Stimulated activated CD4-positive, alpha-beta T cell treated with anti-CD3 and anti-CD28 coated beads, TNF-alpha, amount 100 ng/mL, for 48 hours (primary cell): Measurements from ENCODE around the gene PERCC1.

Experiments
- DNase-seq, 3 donors: peaks; one replicate each; pipeline ENCODE4 v3.0.0-alpha.2; 2020; ENCODE audit warnings: low read depth in 3 of 3

Gene PERCC1

DNA sequence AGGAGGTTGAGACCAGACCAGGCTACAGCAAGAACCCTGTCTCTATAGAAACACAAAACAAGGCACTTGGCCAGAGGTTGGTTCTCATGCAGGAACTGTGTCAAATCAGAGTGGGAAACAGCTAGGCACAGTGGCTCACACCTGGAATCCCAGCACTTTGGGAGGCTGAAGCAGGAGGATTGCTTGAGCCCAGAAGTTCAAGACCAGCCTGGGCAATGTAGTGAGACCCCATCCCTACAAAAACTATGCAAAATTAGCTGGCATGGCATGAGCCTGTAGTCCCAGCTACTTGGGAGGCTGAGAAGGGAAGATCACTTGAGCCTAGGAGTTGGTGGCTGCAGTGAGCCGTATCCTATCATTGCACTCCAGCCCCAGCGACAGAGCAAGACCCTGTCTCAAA is 18.0 kb upstream of the PERCC1 start:
- DNase-seq = no peak

DNA sequence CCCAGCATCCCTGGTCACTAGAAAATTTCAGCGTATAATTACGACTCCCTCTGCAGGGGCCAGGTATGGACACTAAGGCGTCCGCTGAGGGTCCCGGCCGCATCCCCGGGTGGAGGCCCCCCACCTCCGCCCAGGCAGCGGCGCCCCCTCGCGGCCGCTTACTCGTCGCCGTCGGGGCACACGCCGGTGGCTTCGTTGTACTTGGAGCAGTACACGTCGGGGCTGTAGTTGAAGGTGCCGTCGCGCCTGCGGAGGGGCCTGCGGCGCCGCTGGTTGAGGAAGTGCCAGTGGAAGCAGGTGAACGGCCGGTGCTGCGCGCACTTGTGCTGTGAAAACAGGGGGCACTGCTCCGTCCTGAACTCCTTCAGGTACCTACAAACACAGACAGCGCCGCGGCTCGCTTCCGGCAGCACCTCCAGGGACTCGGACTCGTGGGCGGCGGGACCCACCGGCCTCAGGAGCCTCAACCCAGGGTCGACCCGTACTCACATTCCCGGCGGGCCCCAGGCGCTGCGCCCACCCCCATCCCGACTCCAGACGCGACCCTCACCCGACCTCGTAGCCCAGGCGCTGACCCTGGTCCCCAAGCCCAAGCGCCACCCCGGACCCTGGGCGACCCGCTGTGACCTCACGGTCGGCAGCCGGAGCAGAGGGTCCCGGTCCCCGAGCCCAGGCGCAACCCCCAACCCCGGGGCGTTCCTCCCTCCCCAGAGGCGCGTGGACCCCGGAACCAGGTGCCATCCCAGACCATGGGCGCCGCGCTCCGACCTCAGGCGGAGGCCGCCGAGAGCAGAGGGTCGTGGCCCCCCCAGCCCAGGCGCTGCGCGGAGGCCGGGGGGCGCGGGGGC is 17.0 kb upstream of the PERCC1 start:
- DNase-seq = peak; percentile 32 to 55 (median 49)

DNA sequence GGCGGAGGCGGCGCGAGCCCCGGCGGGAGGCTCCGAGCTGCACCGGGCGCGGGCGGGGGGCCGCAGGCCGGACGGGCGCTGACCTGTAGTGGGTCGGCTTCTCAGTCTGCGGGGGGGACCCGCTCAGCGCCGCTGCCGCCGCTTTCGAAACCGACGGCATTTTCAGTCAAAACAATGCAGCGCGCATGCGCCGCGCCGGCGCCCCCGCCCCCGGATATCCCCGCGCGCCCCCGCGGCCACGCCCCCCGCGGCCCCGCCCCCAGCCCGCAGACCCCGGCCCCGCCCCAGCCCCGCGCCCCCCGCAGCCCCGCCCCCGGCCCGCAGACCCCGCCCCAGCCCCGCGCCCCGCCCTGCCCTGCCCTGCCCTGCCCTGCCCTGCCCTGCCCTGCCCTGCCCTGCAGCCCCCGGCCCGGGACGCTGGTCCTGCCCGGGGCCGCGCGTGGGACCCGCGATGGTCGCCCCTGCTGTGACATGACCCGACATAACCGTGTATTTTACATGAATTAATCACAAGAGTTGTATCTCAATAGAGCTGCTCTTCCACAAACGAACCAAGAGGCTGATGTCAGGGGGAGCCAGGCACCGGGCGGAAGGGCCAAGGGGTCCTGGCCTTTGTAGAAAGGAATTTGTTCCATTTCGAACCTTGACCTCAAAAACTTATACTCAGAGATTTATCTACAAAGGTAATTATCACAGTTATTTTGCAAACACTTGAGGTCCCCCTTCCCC is 16.2 kb upstream of the PERCC1 start, which contains the start of gene UNKL:
UNKL (minus strand) TSS at position 173 of the 729 bp plus-strand sequence; CDS start at position 160, 13 bp downstream.
- peak; percentile 57 to 78 (median 70) for DNase-seq

DNA sequence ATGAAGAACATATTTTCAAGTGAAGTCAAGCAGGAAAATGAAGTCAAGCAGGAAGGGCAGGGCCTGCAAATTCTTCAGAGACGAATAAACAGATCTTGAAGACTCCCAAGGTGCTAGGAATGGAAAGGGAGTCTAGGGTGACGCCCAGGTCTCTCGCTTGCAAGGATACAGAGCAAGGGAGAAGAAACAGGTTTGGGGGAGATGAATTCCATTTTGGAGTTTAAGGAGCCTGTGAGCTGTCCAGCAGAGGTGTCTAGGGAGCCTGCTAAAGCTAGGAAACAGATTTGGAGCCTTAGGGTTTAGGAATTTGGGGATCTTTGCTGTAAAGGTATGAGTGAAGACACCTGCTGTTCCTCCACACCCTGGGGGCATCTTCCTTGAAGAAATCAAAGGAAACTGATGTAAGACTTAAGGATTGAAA is 14.3 kb upstream of the PERCC1 start:
- no peak for DNase-seq

DNA sequence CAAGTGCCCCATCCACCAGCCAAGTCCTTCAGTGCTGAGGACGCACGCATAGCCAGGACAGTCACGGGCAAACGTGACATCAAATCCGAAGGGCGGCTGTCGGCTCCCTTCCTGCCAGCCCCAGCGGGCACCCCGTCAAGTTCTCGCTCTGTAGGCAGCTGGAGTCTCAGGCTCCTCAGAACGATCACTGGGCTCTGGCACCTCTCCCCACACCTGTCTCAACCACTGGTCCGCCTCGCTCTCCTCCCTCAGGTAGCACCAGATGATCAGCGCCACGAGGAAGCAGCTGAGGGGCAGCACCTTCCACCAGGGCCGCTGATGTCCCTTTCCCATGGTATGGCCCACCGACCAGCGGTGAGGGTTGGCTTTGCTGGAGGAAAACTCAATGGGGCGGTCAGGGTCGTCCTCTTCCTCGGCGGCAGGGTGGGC is 10.8 kb upstream of the PERCC1 start:
- DNase-seq = no peak

DNA sequence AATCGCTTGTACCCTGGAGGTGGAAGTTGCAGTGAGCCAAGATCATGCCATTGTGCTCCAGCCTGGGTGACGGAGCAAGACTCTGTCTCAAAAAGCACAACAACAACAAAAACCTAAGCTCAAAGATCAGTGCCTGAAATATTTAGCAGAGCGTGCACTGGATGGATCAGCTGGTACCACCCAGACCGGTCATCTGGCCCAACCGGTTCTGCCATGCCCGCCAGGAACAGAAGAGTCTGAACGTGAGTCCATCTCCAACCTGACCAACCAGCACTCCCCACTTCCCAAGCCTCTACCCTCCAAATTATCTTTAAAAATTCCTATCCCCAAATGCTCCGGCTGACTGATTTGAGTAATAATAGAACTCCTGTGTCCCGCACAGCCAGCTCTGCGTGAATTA is 8.8 kb upstream of the PERCC1 start:
- DNase-seq = no peak

DNA sequence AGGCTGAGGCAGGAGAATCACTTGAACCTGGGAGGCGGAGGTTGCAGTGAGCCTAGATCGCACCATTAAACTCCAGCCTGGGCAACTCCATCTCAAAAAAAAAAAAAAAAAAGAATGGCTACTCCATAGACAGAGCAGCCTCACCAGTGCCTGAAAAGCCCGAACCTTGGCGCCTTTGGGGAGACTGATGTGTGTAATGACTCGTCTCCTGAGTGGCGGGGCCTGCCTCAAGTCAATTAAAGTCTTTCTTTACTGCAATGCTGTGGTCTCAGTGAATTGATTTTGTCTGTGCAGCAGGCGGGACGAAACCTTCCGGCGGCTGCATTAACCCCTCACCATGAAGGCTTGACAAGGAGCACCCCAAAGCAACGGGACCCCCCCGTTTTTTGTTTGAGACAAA is 6.8 kb upstream of the PERCC1 start:
- DNase-seq = no peak

DNA sequence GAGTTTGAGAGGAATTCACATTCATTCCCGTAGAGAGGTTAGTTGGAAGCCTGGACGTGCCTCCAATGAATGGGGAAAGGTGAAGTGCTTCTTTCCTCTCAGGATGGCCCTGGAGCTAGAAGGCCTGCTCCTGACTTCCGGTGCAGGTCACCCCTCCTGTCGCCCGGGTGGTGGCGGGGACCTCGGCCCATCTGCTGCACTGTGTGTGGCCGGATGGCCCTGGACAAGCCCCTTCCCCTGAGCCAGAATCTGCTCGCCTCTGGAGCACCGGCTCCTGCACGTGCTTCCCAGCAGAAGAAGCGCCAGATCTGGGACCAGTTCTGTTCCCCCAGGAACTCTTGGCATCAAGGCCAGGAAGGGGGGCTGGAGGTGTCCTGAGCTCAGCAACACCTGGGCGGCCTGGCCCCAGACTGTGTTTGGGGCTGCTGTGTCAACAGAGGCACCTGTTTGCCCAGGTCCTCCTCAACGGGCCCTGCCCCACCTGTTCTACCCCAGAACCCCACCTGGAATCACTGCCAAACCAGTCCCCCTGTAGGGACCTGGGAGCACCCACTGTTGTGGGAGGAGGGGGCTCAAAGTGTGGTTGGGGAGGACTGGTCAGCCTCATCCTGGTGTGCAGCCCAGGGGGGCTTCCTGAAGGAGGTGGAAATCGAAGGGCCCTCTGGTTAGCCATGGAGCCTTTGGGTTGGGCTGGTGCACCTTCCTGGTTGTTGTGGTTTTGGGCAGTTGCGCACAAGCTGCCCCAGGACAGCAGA is 5.1 kb upstream of the PERCC1 start:
- no peak for DNase-seq

DNA sequence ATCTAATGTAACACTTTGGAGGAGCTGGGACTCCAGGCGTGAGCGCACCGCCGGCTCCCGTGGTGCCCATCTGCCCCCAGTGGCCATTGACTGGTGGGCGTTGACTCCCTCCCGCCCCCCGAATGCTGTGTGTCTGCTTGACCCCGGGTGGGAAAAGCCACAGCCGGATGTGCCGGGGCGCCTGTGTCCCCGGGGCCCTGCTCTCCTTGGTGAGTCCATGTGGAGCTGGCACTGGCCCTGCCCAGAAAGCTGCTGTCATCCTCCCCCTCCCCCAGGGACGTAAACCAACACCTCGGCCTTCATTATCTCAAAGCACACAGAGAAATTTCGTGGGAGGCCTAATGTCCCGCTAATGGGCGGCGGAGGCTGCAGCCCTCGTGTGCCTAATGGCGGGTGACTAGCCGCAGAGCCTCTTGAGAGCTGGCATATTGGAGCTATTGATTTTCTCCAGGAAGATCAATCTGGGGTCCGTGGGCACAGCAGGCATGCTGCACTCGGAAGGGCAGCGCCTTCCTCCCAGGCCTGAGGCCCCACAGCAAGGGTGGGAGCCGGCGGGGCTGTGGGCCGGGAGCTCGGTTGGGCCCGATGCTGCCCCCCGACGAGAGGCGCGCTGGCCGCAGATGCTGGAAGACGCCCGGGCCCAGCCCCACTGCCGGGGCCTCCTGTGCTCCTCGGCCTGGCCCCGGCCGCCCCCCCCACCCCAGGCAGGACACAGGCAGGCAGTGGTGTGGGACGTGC is 4.0 kb upstream of the PERCC1 start:
- DNase-seq = no peak

DNA sequence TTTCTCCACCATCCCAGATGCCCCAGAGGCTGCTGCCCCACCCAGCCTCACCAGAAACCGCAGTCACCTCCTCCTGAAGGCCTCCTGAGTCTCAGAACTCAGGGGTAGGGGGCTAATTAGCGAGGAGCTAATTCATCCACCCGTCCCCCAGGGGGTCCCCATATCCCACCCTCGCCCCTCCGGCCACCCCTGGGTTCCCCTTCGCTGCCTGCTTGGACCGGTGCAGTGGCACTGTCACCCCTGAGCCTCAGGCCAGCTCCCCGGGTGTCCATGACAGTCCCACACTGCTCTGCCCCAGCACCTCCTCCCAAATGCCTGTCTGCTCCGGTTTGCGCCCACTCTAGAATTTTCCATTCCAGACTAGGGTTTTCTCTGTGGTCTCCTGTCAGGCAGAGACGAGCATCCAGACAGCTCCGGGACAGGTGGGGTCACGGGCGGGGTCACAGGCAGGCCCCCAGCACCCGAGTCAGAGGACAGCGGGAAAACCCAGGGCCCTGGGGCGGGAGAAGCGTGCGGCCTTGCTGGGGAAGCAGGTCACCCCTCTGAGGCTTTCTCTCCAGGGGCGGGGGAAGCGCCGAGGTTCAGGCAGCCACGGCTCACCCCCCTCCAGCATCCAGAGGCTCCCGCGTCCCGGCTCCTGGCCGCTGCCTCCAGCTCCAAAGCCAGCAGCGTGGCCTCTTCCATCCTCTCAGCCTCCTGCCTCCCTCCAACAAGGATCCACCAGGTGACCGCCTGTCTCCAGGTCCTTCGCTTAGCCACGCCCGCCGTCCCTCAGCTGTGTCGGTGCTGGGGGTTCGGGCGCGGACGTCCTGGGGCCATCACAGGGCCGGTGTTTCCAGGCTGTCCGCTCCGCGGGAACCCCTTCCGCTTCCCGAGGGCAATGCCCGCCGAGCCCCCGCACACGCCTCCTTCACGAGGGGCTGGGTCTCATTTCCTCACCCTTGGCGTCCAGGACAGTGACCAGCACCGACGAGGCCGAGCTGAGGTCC is 3.1 kb upstream of the PERCC1 start:
- no peak for DNase-seq

DNA sequence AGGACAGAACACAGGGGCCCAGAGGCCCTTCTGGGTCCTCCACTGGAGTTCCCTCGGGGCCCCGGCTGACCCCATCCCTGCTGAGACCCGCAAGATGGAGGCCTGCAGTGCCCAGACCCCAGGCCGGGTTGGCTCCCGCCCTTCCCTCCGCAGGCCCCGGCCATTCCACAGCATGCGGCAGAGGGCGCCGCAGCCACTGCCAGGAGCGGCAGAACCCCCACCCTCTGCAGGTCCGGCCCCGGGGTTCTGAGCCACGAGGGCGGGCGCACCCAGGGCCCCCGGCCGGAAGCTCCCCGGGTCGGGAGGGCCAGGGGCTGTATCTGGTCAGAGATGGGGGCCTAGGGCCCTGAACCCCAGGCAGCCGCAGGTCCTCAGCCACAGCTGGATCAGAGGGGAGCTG is 2.4 kb upstream of the PERCC1 start:
- peak in 2 of 3 donors; percentile 40 to 50 for DNase-seq

DNA sequence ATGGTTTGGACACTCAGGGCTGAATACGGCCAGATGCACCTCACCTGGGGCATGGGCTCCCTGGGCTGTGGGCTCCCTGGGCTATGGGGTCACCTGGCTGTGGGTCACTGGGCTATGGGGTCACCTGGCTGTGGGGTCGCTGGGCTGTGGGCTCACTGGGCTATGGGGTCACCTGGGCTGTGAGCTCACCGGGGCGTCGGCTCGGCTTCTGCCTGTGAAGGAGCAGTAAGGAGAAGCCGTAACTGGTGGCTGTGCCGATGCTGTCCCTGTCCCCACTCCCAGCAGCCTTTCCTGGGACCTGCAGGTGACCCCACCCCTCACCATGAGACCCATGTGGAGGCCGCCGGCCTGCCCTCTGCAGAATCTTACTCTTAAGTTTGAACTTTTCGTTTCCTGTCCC is 1.9 kb upstream of the PERCC1 start:
- DNase-seq = no peak

DNA sequence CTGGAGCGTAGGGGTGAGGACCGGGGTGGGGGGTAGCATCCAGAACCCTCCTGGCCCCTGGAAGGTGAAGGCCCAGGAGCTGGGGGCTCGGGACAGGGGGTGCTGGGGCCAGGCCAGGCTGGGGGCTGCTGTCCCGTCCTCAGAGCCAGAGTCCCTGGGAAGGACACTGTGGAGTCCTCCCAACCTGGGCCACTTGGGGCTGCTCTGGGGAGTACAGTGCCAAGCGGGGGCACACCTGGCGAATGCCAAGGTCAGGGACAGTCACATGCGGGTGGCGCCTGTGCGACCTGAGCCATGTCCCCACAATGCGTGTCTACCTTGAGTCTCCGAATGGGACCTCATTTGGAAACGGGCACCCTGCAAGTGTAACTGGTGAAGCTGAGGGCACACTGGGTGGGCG is 1.2 kb upstream of the PERCC1 start:
- DNase-seq = no peak

DNA sequence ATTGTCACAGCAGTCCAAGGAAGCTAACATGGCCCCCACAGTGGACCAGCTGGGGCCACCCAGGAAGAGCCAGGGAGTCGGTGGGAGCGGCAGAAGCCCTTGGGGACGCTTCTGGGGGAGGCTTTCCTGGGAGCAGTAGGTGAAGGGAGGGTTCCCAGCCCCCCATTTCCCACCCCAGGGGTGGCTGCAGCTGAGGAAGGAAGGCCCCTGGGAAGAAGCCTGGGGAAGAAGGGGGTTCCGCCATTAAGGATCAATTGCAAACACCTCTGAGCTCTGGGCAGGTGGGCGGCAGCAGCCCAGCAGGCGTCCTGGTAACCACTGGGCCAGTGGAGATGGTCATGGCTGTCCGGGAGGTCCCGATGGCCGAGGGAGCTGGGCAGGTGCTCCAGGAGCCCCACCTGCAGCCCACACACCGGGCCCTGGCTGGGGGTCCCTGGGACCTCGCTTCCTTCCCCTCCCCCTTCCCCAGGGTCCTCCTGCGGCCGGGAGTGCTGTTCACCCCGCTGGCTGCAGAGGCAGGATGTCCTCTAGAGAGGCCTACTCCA is 592 bp upstream of the PERCC1 start:
- DNase-seq = no peak

DNA sequence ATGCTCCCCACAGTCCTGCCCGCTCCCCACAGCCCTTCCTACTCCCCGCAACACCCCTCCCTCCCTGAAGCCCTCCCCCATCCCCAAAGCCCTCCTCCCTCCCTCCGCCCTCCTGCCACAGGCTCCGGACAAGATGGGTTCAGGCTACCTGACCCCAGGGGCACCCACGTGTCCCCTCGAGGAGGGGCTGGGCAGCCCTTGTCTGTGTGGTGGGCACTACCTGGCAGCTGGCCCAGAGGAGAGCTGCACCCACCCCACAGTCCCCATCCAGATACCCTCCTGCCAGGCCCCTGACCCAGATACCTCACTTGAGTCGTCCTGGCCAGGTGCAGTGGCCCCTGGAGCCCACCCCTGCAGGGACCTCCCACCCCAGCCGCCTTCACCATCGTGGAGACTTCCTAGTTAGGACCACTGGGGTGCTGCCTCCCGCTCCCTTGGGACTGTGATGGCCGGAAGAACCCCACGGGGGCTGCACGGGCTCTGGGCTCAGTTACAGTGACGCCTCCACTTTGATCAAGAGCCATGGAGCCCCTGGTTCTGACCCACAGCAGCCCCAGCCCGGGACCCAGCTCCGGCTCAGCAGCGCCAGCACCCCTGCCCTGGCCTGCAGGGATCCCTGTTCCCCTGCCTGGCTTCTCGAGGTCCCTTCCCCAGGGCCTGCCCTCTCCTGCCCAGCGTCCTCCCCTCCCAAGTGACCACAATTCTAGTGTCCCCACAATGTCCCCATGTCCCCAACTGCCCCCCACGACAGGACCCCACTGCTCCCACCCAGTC is 806 bp downstream of the PERCC1 start:
- no peak for DNase-seq

DNA sequence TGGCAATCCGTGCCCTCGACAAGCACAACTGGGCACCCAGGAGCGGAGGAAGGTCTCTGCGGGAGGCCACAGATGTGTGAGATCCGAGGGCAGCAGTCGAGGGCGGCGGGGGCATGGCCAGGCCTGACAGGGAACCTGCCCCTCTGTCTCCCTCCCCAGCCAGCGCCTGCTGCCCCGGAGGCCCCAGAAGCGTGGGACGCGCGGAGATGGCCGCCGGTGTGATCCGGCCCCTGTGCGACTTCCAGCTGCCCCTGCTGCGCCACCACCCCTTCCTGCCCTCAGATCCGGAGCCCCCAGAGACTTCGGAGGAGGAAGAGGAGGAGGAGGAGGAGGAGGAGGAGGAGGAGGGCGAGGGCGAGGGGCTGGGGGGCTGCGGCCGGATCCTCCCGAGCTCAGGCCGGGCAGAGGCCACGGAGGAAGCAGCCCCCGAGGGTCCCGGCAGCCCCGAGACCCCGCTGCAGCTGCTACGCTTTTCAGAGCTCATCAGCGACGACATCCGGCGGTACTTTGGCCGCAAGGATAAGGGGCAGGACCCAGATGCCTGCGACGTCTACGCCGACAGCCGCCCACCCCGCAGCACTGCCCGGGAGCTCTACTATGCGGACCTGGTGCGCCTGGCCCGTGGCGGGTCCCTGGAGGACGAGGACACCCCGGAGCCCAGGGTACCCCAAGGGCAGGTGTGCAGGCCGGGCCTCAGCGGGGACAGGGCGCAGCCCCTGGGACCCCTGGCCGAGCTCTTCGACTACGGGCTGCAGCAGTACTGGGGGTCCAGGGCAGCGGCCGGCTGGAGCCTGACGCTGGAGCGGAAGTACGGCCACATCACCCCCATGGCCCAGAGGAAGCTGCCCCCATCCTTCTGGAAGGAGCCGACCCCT is 1.7 kb downstream of the PERCC1 start:
- DNase-seq = no peak

DNA sequence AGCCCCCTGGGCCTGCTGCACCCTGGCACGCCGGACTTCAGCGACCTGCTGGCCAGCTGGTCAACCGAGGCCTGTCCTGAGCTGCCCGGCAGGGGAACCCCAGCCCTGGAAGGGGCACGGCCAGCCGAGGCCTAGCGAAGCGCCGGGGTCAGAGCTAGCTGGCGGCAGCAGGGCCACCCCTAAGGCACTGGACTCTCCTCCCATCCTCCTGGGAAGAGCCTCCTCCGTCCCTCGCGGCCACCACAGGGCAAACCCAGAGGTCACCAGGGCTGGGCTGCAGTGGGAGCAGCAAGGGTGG is 2.3 kb downstream of the PERCC1 start:
- no peak for DNase-seq

DNA sequence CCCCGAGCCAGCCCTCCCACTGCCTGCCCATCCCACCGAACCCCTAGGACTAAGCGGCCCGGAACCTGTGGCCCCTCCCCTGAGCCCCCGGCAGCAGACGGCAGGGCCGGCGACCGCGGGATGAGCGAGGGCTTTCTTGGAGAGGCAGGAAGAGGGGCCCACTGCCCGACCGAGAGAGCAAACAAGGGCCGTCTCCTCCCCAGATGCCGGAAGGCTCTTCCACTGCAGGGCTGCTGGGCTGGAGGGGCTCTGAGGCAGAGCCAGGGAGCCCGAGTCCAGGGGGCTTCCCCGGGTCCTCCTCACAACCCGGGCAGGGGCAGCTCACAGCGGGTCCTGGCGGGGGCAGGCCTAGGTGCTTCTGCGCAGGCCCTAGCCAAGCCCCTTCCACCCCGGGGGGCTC is 2.9 kb downstream of the PERCC1 start:
- no peak for DNase-seq
